ENCODE results near the gene ARL14EPL. TPM values are rescaled to one million over a fixed set of nuclear protein-coding genes. Genes with fewer than 3 reads are reported as not detected.

ARL14EPL gene
- total RNA-seq, 1 donor from 2014 or later = not detected

- Histone ChIP-seq H3K9ac (no peak overlapping the region), H4K20me1 (ENCODE audit: low read depth) (no peaks in the 10 kb centered on the region), H3K4me3 (no peak overlapping the region), H3K79me2 (ENCODE audit: low read depth) (no peaks in the 10 kb centered on the region), H3K4me1 (no peaks in the 10 kb centered on the region), H3K4me2 (no peak overlapping the region), H3K9me3 (ENCODE audit: low read depth) (no peaks in the 10 kb centered on the region), H3K27ac (no peak overlapping the region), H3F3A (ENCODE audit: low read depth) (no peaks in the 10 kb centered on the region), H3K36me3 (no peaks in the 10 kb centered on the region), H3K27me3 (no peaks in the 10 kb centered on the region), H2AFZ (replicated peaks) (no peak overlapping the region)
- Mint-ChIP-seq H3K27ac (no peak overlapping the region), H3K27me3 (ENCODE audit: insufficient read depth, low read depth) (peaks cover 5% of the 10 kb centered on the region), H3K9me3 (no peaks in the 10 kb centered on the region), H3K4me1 (no peaks in the 10 kb centered on the region), H3K36me3 (no peaks in the 10 kb centered on the region), H3K4me3 (no peak overlapping the region)
- no peak for DNase-seq (ENCODE audit: low spot score)
- TF ChIP-seq CTCF (IDR thresholded peaks at IDR 0.05) = no peak
- TF ChIP-seq EZH2 (IDR thresholded peaks at IDR 0.05) = no peak
- no peak for TF ChIP-seq EZH2phosphoT487 (IDR thresholded peaks at IDR 0.05)
These were observed 44.3 kb upstream of the ARL14EPL start for GRCh38 chr5:115988002-115988401.

- H2AFZ ChIP-seq (replicated peaks) = no peak overlapping the region
- no peaks in the 10 kb centered on the region for H3K27me3 ChIP-seq
- no peak for TF ChIP-seq EZH2 (IDR thresholded peaks at IDR 0.05)
- no peak for TF ChIP-seq CTCF (IDR thresholded peaks at IDR 0.05)
- no peak for TF ChIP-seq EZH2phosphoT487 (IDR thresholded peaks at IDR 0.05)
- Mint-ChIP-seq H3K4me1 (no peaks in the 10 kb centered on the region), H3K9me3 (no peaks in the 10 kb centered on the region), H3K27me3 (ENCODE audit: insufficient read depth, low read depth) (peaks cover 3% of the 10 kb centered on the region), H3K36me3 (no peaks in the 10 kb centered on the region), H3K27ac (no peak overlapping the region), H3K4me3 (no peak overlapping the region)
- no peaks in the 10 kb centered on the region for H3K36me3 ChIP-seq
- H3K27ac ChIP-seq = no peak overlapping the region
- H3K9ac ChIP-seq = no peak overlapping the region
- no peaks in the 10 kb centered on the region for H3K4me1 ChIP-seq
- no peaks in the 10 kb centered on the region for H4K20me1 ChIP-seq (ENCODE audit: low read depth)
- DNase-seq (ENCODE audit: low spot score) = no peak
- H3K9me3 ChIP-seq (ENCODE audit: low read depth) = no peaks in the 10 kb centered on the region
- H3F3A ChIP-seq (ENCODE audit: low read depth) = no peaks in the 10 kb centered on the region
- no peak overlapping the region for H3K4me3 ChIP-seq
- no peak overlapping the region for H3K4me2 ChIP-seq
- no peaks in the 10 kb centered on the region for H3K79me2 ChIP-seq (ENCODE audit: low read depth)
These were observed 39.4 kb upstream of the ARL14EPL start for GRCh38 chr5:115992848-115993350.

GRCh38 chr5:115995351-115995750, 36.9 kb upstream of the ARL14EPL start:
- Histone ChIP-seq H3K27ac (no peak overlapping the region), H3K9me3 (ENCODE audit: low read depth) (no peaks in the 10 kb centered on the region), H3K9ac (no peak overlapping the region), H3K27me3 (no peaks in the 10 kb centered on the region), H4K20me1 (ENCODE audit: low read depth) (no peaks in the 10 kb centered on the region), H3F3A (ENCODE audit: low read depth) (no peaks in the 10 kb centered on the region), H3K4me1 (no peaks in the 10 kb centered on the region), H2AFZ (replicated peaks) (no peak overlapping the region), H3K79me2 (ENCODE audit: low read depth) (no peaks in the 10 kb centered on the region), H3K36me3 (no peaks in the 10 kb centered on the region), H3K4me2 (no peak overlapping the region), H3K4me3 (no peak overlapping the region)
- Mint-ChIP-seq H3K27me3 (ENCODE audit: insufficient read depth, low read depth) (no peaks in the 10 kb centered on the region), H3K4me1 (no peaks in the 10 kb centered on the region), H3K36me3 (no peaks in the 10 kb centered on the region), H3K4me3 (no peak overlapping the region), H3K9me3 (no peaks in the 10 kb centered on the region), H3K27ac (no peak overlapping the region)
- DNase-seq (ENCODE audit: low spot score) = no peak
- no peak for TF ChIP-seq EZH2phosphoT487 (IDR thresholded peaks at IDR 0.05)
- TF ChIP-seq EZH2 (IDR thresholded peaks at IDR 0.05) = no peak
- TF ChIP-seq CTCF (IDR thresholded peaks at IDR 0.05) = no peak

All from neural progenitor cell (in vitro differentiated cells).